Panc1 (cell line): ENCODE results near the gene RHBDF2. TPM values are rescaled to one million over a fixed set of nuclear protein-coding genes. Genes with fewer than 3 reads are reported as not detected.

ENCODE experiments used
- ATAC-seq: fragments of 200-7000 bp; cut with Tn5 transposase; 2 replicates; pipeline ENCODE4 v1.9.1; 2020; ENCODE audit warnings: mild to moderate bottlenecking, moderate library complexity
- BruUV-seq: library from RNA; stranded (reverse); fragments of 400-500 nt; replicated peaks from 2 replicates; lab custom pipeline; 2021; lab: Mats Ljungman, UMichigan
- CTCF ChIA-PET: fragments of 300-600 bp; sonication (Branson Sonifier 250); formaldehyde crosslinking; loops from one replicate; lab custom pipeline; 2022; ENCODE audit warnings: antibody characterized with exemption; lab: Charles Lee
- POLR2A ChIA-PET: fragments of 300-600 bp; sonication (Branson Sonifier 250); formaldehyde crosslinking; loops from one replicate; lab custom pipeline; 2022; ENCODE audit warnings: antibody characterized with exemption; lab: Charles Lee
- DNase-seq: peaks from one replicate; pipeline ENCODE4 v3.0.0-alpha.2; 2010; ENCODE audit warnings: low read depth, low spot score
- H3K27ac ChIP-seq: 2 replicates; pipeline ENCODE4 v1.5.1; 2011; ENCODE audit warnings: mild to moderate bottlenecking, low read length, inconsistent platforms
- H3K27me3 ChIP-seq: fragments of 200-500 bp; sonication (Bioruptor generic); 2 replicates; pipeline ENCODE4 v1.6.0; 2014; ENCODE audit warnings: low read length, inconsistent platforms; ENCODE audit not compliant: control insufficient read depth, insufficient read depth
- H3K36me3 ChIP-seq: fragments of 200-500 bp; sonication (Bioruptor generic); 2 replicates; pipeline ENCODE4 v1.5.1; 2014; ENCODE audit warnings: inconsistent platforms, mild to moderate bottlenecking, low read length, moderate library complexity; ENCODE audit not compliant: control insufficient read depth, insufficient read depth
- H3K4me1 ChIP-seq: 2 replicates; pipeline ENCODE4 v1.5.1; 2011; ENCODE audit warnings: inconsistent platforms, mild to moderate bottlenecking, low read length, moderate library complexity; ENCODE audit not compliant: control insufficient read depth, insufficient read depth
- H3K4me3 ChIP-seq, 2 experiments: 2 replicates each; pipeline ENCODE4 v1.5.1; 2011 to 2012; ENCODE audit warnings: low read depth in 2 of 2, low read length in 2 of 2, mild to moderate bottlenecking in 2 of 2, inconsistent platforms in 1 of 2, moderate library complexity in 1 of 2
- H3K9me3 ChIP-seq: fragments of 200-500 bp; sonication (Bioruptor generic); 2 replicates; pipeline ENCODE4 v1.5.1; 2014; ENCODE audit warnings: low read depth, mild to moderate bottlenecking, inconsistent platforms, low read length, moderate library complexity; ENCODE audit not compliant: control insufficient read depth, insufficient read depth
- POLR2AphosphoS5 ChIP-seq: IDR thresholded peaks from 2 replicates; pipeline ENCODE4 v1.6.1; 2012; ENCODE audit warnings: mild to moderate bottlenecking, low read depth, low read length, moderate library complexity
- REST ChIP-seq, 2 experiments: IDR thresholded peaks; 2 replicates each; pipeline ENCODE4 v1.6.1; 2011 to 2012; ENCODE audit warnings: low read depth in 2 of 2, control low read depth in 1 of 2, low read length in 1 of 2, mild to moderate bottlenecking in 1 of 2, moderate library complexity in 1 of 2; ENCODE audit not compliant: insufficient read depth in 1 of 2
- SIN3A ChIP-seq: IDR thresholded peaks from 2 replicates; pipeline ENCODE4 v1.6.1; 2012; ENCODE audit warnings: low read depth, mild to moderate bottlenecking, low read length, moderate library complexity, borderline replicate concordance; ENCODE audit not compliant: insufficient read depth
- TCF7L2 ChIP-seq: IDR thresholded peaks from 2 replicates; pipeline ENCODE4 v1.6.1; 2011; ENCODE audit warnings: mild to moderate bottlenecking, low read depth, low read length, inconsistent platforms
- in situ Hi-C: cut with HindIII; loops from 2 replicates; pipeline ENCODE4 v1.10.0; 2016; ENCODE audit warnings: low sequenced_read_pairs, low pct_unique_long_range_greater_than_20kb
- intact Hi-C: fragments of 100-400 bp; cut with micrococcal nuclease; formaldehyde crosslinking; loops from one replicate; pipeline ENCODE4 v1.10.0; 2022; ENCODE audit not compliant: unreplicated experiment
- total RNA-seq: library from RNA; stranded (reverse); gene quantifications from one replicate; pipeline ENCODE4 v1.2.1, GENCODE V29; 2021; ENCODE audit not compliant: unreplicated experiment
- TF ChIP-seq, protein P1 (sequence below): fragments of 450-650 bp; IDR thresholded peaks from 2 replicates; pipeline ENCODE4 v1.5.1; 2017; ENCODE audit warnings: mild to moderate bottlenecking

RHBDF2 gene
- total RNA-seq, 1 experiment from 2014 or later: 67.8 TPM

GRCh38 chr17:76485569-76485968 is 15.7 kb downstream of the RHBDF2 start:
- in situ Hi-C loops: no loop called here
- intact Hi-C loops: no loop called here
- no peak for TF ChIP-seq POLR2AphosphoS5
- no peak for TF ChIP-seq SIN3A
- no peak overlapping the region for H3K4me3 ChIP-seq
- ChIA-PET CTCF (interaction anchor here (0.5 to 0.6 kb wide), 2 partner anchors 184 to 614 kb away, joined by 3 to 10 read pairs; no protein-coding TSS in a partner anchor), POLR2A (interaction anchor here (0.5 to 1.0 kb wide), 4 partner anchors 13 to 67 kb away, joined by 3 read pairs; no protein-coding TSS in a partner anchor)
- H3K27ac ChIP-seq: no peak overlapping the region
- H3K36me3 ChIP-seq: no peaks in the 10 kb centered on the region
- BruUV-seq: no TSS peak
- peaks cover 7% of the 10 kb centered on the region; the same call in 1 of the 2 replicates for H3K4me1 ChIP-seq
- no peak for ATAC-seq
- no peak for DNase-seq
- H3K9me3 ChIP-seq: no peaks in the 10 kb centered on the region
- no peaks in the 10 kb centered on the region for H3K27me3 ChIP-seq

DNA sequence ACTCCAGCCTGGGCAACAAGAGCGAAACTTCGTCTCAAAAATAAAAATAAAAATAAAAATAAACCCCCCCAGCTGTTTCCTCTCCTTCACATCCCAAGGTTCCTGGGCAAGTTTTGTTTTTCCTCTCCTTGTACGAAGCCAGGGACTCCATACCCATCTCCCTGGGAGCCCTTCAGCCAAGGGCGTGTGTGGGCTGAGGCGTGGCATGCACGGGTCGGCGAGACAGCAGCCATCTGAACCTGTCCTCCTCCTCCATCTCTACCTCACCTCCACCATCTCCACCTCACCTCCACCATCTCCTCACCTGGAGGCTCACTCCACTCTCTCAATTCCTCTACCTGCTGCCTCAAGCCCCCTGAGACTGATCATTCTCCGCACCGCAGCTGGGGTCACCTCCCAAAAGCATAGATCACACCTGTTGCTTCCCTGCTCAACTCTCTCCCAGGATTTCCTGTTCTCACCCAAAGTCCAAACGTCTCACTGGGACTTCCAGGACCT is 16.9 kb downstream of the RHBDF2 start:
- BruUV-seq: no TSS peak
- Histone ChIP-seq H3K9me3 (no peaks in the 10 kb centered on the region), H3K27me3 (no peaks in the 10 kb centered on the region), H3K4me1 (no peaks in the 10 kb centered on the region), H3K36me3 (no peaks in the 10 kb centered on the region), H3K27ac (no peak overlapping the region), H3K4me3 (no peak overlapping the region)
- CTCF ChIA-PET: interaction anchor here (1.1 kb wide), 1 partner anchor 10 kb away, joined by 3 read pairs; no protein-coding TSS in a partner anchor
- POLR2A ChIA-PET: no interaction called here
- intact Hi-C loops (no loop called here), in situ Hi-C loops (no loop called here)
- no peak for TF ChIP-seq REST (IDR thresholded peaks at IDR 0.05; ENCODE audit: insufficient read depth in 1 of 2, low read depth in 2 of 2, low read length in 1 of 2)
- no peak for TF ChIP-seq POLR2AphosphoS5
- no peak for ATAC-seq
- DNase-seq: no peak

- Histone ChIP-seq H3K4me1 (no peaks in the 10 kb centered on the region), H3K27ac (no peak overlapping the region), H3K36me3 (no peaks in the 10 kb centered on the region), H3K4me3 (no peak overlapping the region), H3K9me3 (no peaks in the 10 kb centered on the region), H3K27me3 (no peaks in the 10 kb centered on the region)
- in situ Hi-C loops (no loop called here), intact Hi-C loops (no loop called here)
- TF ChIP-seq TCF7L2: no peak
- TF ChIP-seq REST (IDR thresholded peaks at IDR 0.05; ENCODE audit: insufficient read depth in 1 of 2, low read depth in 2 of 2, low read length in 1 of 2): no peak
- TF ChIP-seq SIN3A: no peak
- TF ChIP-seq, protein P1, sequence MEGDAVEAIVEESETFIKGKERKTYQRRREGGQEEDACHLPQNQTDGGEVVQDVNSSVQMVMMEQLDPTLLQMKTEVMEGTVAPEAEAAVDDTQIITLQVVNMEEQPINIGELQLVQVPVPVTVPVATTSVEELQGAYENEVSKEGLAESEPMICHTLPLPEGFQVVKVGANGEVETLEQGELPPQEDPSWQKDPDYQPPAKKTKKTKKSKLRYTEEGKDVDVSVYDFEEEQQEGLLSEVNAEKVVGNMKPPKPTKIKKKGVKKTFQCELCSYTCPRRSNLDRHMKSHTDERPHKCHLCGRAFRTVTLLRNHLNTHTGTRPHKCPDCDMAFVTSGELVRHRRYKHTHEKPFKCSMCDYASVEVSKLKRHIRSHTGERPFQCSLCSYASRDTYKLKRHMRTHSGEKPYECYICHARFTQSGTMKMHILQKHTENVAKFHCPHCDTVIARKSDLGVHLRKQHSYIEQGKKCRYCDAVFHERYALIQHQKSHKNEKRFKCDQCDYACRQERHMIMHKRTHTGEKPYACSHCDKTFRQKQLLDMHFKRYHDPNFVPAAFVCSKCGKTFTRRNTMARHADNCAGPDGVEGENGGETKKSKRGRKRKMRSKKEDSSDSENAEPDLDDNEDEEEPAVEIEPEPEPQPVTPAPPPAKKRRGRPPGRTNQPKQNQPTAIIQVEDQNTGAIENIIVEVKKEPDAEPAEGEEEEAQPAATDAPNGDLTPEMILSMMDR: no peak
- TF ChIP-seq POLR2AphosphoS5: no peak
- ChIA-PET CTCF (interaction anchor here (0.7 kb wide), 1 partner anchor 14 kb away, joined by 4 read pairs; no protein-coding TSS in a partner anchor), POLR2A (no interaction called here)
- ATAC-seq (no peak), DNase-seq (no peak)
- no TSS peak for BruUV-seq
Observed at GRCh38 chr17:76481071-76481655, 20.1 kb downstream of the RHBDF2 start.
